IgD-negative memory B cell (primary cell): ENCODE results near the gene DNAJB12. TPM values are rescaled to one million over a fixed set of nuclear protein-coding genes. Genes with fewer than 3 reads are reported as not detected.

Experiments used
- H3K27ac Mint-ChIP-seq, 3 donors: one replicate each; pipeline ENCODE4 v1.8.0; 2020 to 2022; ENCODE audit warnings: mild to moderate bottlenecking in 3 of 3, mixed read lengths in 3 of 3, moderate library complexity in 1 of 3
- H3K27me3 Mint-ChIP-seq: one replicate; pipeline ENCODE4 v1.8.0; 2021; ENCODE audit warnings: mixed read lengths
- H3K36me3 Mint-ChIP-seq: one replicate; pipeline ENCODE4 v1.8.0; 2020; ENCODE audit warnings: mild to moderate bottlenecking, mixed read lengths
- H3K4me1 Mint-ChIP-seq, 3 donors: one replicate each; pipeline ENCODE4 v1.8.0; 2020 to 2022; ENCODE audit warnings: mixed read lengths in 3 of 3, mild to moderate bottlenecking in 1 of 3
- H3K4me3 Mint-ChIP-seq, 4 donors: one replicate each; pipeline ENCODE4 v1.8.0; 2020 to 2022; ENCODE audit warnings: mild to moderate bottlenecking in 4 of 4, mixed read lengths in 4 of 4, moderate library complexity in 3 of 4
- H3K9me3 Mint-ChIP-seq, 3 donors: one replicate each; pipeline ENCODE4 v1.8.0; 2020 to 2021; ENCODE audit warnings: mixed read lengths in 3 of 3, mild to moderate bottlenecking in 1 of 3
- polyA plus RNA-seq: library from polyadenylated mRNA; unstranded; fragments of 300-500 nt; fragmentation: Illumina TruSeq; gene quantifications from one replicate; pipeline ENCODE4 v1.2.3, GENCODE V29; 2021

DNAJB12 gene
- polyA plus RNA-seq, 1 donor from 2014 or later: 27.6 TPM

DNA sequence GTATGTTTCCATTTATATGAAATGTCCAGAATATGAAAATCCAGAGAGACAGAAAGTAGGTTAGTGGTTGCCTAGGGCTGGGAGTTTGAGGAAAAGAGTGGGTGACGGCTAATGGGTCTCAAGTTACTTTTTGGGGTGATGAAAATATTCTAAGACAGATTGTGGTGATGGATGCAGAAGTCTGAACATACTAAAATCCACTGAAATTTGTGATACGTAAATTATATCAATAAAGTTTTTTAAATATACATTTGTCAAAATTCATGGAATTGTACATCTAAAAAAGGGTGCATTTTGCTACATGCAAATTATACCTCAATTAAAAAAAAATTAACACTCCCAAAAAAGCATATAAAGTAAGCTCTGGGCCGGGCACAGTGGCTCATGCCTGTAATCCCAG is 71.6 kb downstream of the DNAJB12 start:
- peak overlapping the region in 1 of 4 donors; percentile 74 for H3K4me3 Mint-ChIP-seq
- no peaks in the 10 kb centered on the region for H3K27me3 Mint-ChIP-seq
- peaks cover 13 to 27% (median 21%) of the 10 kb centered on the region in 3 donors for H3K4me1 Mint-ChIP-seq
- H3K36me3 Mint-ChIP-seq: no peaks in the 10 kb centered on the region
- H3K9me3 Mint-ChIP-seq: peaks cover 0 to 2% (median 0%) of the 10 kb centered on the region in 3 donors
- H3K27ac Mint-ChIP-seq: peak overlapping the region in 2 of 3 donors; percentile 43 to 59

Other genes starting within 250 kb of the DNAJB12 start
- gene ANAPC16, start 138.9 kb downstream of the DNAJB12 start, polyA plus RNA-seq: 426 TPM
- 24.8 TPM for gene ASCC1, start 138.6 kb downstream of the DNAJB12 start, polyA plus RNA-seq
- 79.9 TPM for gene DDIT4, start 81.0 kb downstream of the DNAJB12 start, polyA plus RNA-seq